ENCODE data around the gene SEMA4D.
A peak's percentile ranks its signal among the peaks of the same experiment; 100 is the strongest.

SEMA4D gene

GRCh38 chr9:89352874-89353649 is 144.9 kb downstream of the SEMA4D start:
- Histone ChIP-seq H3K4me3 (ENCODE audit: low read depth in 1 of 2, low read length in 1 of 2) (no peak overlapping the region), H3K27ac (peak overlapping the region; percentile 82), H3K27me3 (no peaks in the 10 kb centered on the region), H3K9me3 (no peaks in the 10 kb centered on the region), H3K36me3 (peaks cover 94% of the 10 kb centered on the region), H3K4me1 (ENCODE audit: control insufficient read depth in 1 of 2, insufficient read depth in 1 of 2, low read depth in 1 of 2, low read length in 1 of 2) (peaks cover 32 to 35% of the 10 kb centered on the region in 2 experiments)
- TF ChIP-seq CTCF (IDR thresholded peaks at IDR 0.05), result no peak

GRCh38 chr9:89352451-89352850 is 145.5 kb downstream of the SEMA4D start:
- Histone ChIP-seq H3K36me3 (peaks cover 94% of the 10 kb centered on the region), H3K4me3 (ENCODE audit: low read depth in 1 of 2, low read length in 1 of 2) (peak overlapping the region in 1 of 2 experiments; percentile 18), H3K9me3 (no peaks in the 10 kb centered on the region), H3K27me3 (no peaks in the 10 kb centered on the region), H3K27ac (peak overlapping the region; percentile 82), H3K4me1 (ENCODE audit: control insufficient read depth in 1 of 2, insufficient read depth in 1 of 2, low read depth in 1 of 2, low read length in 1 of 2) (peaks cover 32 to 35% of the 10 kb centered on the region in 2 experiments)
- TF ChIP-seq CTCF (IDR thresholded peaks at IDR 0.05), result no peak

- Histone ChIP-seq H3K27ac (peak overlapping the region; percentile 82), H3K4me3 (ENCODE audit: low read depth in 1 of 2, low read length in 1 of 2) (peak overlapping the region in 1 of 2 experiments; percentile 18), H3K27me3 (no peaks in the 10 kb centered on the region), H3K9me3 (no peaks in the 10 kb centered on the region), H3K36me3 (peaks cover 93% of the 10 kb centered on the region), H3K4me1 (ENCODE audit: control insufficient read depth in 1 of 2, insufficient read depth in 1 of 2, low read depth in 1 of 2, low read length in 1 of 2) (peaks cover 32 to 35% of the 10 kb centered on the region in 2 experiments)
- no peak for TF ChIP-seq CTCF (IDR thresholded peaks at IDR 0.05)
Observed at GRCh38 chr9:89351584-89352300, 146.2 kb downstream of the SEMA4D start.

- Histone ChIP-seq H3K9me3 (no peaks in the 10 kb centered on the region), H3K36me3 (peaks cover 93% of the 10 kb centered on the region), H3K27ac (peak overlapping the region; percentile 82), H3K4me3 (ENCODE audit: low read depth in 1 of 2, low read length in 1 of 2) (peak overlapping the region in 1 of 2 experiments; percentile 10), H3K27me3 (no peaks in the 10 kb centered on the region), H3K4me1 (ENCODE audit: control insufficient read depth in 1 of 2, insufficient read depth in 1 of 2, low read depth in 1 of 2, low read length in 1 of 2) (peaks cover 32 to 35% of the 10 kb centered on the region in 2 experiments)
- TF ChIP-seq CTCF (IDR thresholded peaks at IDR 0.05), result no peak
Observed at GRCh38 chr9:89350988-89351557, 146.8 kb downstream of the SEMA4D start.

- TF ChIP-seq CTCF (IDR thresholded peaks at IDR 0.05), result no peak
- Histone ChIP-seq H3K4me1 (ENCODE audit: control insufficient read depth in 1 of 2, insufficient read depth in 1 of 2, low read depth in 1 of 2, low read length in 1 of 2) (peaks cover 32 to 35% of the 10 kb centered on the region in 2 experiments), H3K9me3 (no peaks in the 10 kb centered on the region), H3K36me3 (peaks cover 95% of the 10 kb centered on the region), H3K27me3 (no peaks in the 10 kb centered on the region), H3K4me3 (ENCODE audit: low read depth in 1 of 2, low read length in 1 of 2) (no peak overlapping the region), H3K27ac (no peak overlapping the region)
Observed at GRCh38 chr9:89349607-89350006, 148.3 kb downstream of the SEMA4D start.

All from neutrophil (primary cell).